Mucosa of rectum (tissue), 2 donors: ENCODE results near the gene FMNL1.

Experiments
- H3K27ac ChIP-seq, 2 donors: one replicate each; pipeline ENCODE4 v1.7.0; 2013; ENCODE audit warnings: inconsistent platforms in 2 of 2, low read depth in 2 of 2, low read length in 2 of 2
- H3K27me3 ChIP-seq, 2 donors: one replicate each; pipeline ENCODE4 v1.7.0; 2013; ENCODE audit warnings: low read length in 2 of 2; ENCODE audit not compliant: control insufficient read depth in 2 of 2, insufficient read depth in 2 of 2
- H3K36me3 ChIP-seq, 2 donors: one replicate each; pipeline ENCODE4 v1.7.0; 2013; ENCODE audit warnings: low read length in 2 of 2; ENCODE audit not compliant: control insufficient read depth in 2 of 2, insufficient read depth in 2 of 2
- H3K4me1 ChIP-seq, 2 donors: one replicate each; pipeline ENCODE4 v1.7.0; 2013; ENCODE audit warnings: low read length in 2 of 2, mild to moderate bottlenecking in 1 of 2; ENCODE audit not compliant: control insufficient read depth in 2 of 2, insufficient read depth in 2 of 2
- H3K4me3 ChIP-seq, 2 donors: one replicate each; pipeline ENCODE4 v1.7.0; 2013; ENCODE audit warnings: low read length in 2 of 2
- H3K9ac ChIP-seq, 2 donors: one replicate each; pipeline ENCODE4 v1.7.0; 2013; ENCODE audit warnings: low read length in 2 of 2, low read depth in 1 of 2, mild to moderate bottlenecking in 1 of 2
- H3K9me3 ChIP-seq, 2 donors: one replicate each; pipeline ENCODE4 v1.7.0; 2013; ENCODE audit warnings: low read length in 2 of 2; ENCODE audit not compliant: control insufficient read depth in 2 of 2
- donor health status: healthy.
- donor health status: Normal muscosa, but diverticular disease.

FMNL1 gene

DNA sequence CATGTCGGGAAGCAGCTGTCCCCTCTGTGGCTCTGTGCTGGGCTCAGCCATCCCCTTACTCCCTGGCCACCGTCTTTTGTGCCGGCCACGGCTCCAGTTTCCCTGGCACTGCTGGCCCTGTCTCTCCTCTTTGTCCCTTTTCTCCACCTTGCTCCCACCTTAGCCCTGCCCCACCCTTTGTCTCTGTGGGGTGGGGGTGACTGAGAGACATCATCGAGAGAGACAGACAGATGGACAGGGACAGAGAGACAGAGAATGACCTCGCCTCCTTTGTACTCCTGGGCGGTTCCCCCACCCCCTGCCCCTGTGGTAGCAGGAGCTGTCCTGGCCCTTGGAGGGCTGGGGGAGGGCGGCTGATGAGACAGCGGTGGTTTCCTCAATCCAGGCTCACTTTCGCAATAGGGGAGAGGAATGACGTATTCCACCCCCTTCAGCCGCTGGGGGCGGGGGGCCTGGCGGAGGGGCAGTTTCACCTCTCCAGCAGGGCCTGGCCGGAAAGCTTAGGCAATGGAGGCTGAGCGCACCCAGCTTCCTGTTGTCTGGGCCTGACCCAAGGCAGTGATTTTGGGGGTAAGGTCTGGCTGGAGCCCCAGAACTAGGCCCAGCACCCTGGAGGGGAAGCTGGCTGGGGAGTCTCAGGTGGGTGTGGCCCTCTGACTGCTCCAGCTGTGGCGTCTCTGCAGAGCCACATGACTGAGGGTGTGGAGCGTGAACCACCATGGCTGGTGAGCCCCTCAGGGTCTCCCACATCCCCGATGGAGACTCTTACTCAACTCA lies 7.3 kb downstream of the FMNL1 start:
- peak overlapping the region in 1 of 2 donors; percentile 37 for H3K4me3 ChIP-seq
- no peaks in the 10 kb centered on the region for H3K36me3 ChIP-seq
- H3K4me1 ChIP-seq, result peaks cover 40 to 44% of the 10 kb centered on the region in 2 donors
- H3K9me3 ChIP-seq, result no peaks in the 10 kb centered on the region
- H3K27me3 ChIP-seq, result no peaks in the 10 kb centered on the region
- peak overlapping the region; percentile 50 to 63 for H3K9ac ChIP-seq
- H3K27ac ChIP-seq, result peak overlapping the region; percentile 79 to 88

DNA sequence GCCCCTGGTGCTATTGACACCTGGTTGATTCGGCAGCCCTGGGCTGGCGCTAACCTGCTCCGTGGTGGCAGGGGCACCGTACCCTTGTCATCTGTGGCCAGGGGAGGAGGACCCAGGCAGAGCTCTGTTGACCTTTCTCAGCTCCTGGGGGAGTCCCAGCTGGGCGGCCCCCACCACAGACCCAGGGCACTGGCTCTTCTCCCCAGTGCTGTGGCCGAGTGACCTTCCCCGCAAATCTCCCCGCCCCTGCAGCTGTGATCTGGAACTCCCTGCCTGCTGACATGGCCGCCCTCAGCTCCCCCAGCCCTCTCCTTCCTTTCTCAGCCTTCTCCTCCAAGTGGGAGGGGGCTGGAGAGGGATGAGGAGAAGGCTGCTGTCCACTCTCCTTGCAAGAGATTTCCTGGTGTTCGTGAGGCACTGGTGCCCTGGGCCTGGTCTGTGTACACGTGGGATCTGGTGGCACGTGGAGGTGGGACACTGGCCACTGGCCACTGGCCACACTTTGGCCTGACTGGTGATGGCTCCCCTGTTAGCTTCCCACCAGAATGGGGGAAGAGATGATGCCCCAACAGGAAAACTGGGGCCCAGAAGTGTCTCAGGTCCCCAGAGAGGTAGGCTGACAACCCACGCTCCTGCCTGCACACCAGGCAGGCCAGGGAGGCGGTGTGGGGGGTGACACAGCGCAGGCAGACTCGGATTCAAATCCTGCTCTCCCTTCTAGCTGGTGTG lies 8.2 kb downstream of the FMNL1 start:
- H3K9ac ChIP-seq, result peak overlapping the region in 1 of 2 donors; percentile 50

DNA sequence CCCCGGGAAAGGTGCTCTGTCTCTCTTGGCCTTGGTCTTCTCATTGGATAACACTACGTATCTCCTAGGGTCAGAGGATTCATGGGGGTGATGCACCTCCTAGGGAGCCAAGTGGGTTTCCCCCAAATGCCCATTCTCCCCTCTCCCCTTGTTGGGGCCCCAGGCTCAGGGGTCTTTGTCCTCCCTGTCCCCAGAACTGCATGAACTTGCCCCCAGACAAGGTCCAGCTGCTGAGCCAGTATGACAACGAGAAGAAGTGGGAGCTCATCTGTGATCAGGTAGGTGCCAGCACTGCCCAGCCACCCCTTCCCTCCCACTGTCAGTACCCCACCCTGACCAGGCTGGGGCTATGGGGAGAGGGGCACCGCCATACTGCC lies 8.7 kb downstream of the FMNL1 start:
- Histone ChIP-seq H3K36me3 (peaks cover 0 to under 1% of the 10 kb centered on the region in 2 donors), H3K9ac (no peak overlapping the region), H3K9me3 (no peaks in the 10 kb centered on the region), H3K4me3 (no peak overlapping the region), H3K27me3 (no peaks in the 10 kb centered on the region), H3K4me1 (peaks cover 33 to 35% of the 10 kb centered on the region in 2 donors), H3K27ac (peak overlapping the region in 1 of 2 donors; percentile 43)

More for the DNA sequence above, 8.2 kb downstream of the FMNL1 start:
- no peaks in the 10 kb centered on the region for H3K27me3 ChIP-seq
- H3K9me3 ChIP-seq, result no peaks in the 10 kb centered on the region
- H3K27ac ChIP-seq, result peak overlapping the region; percentile 79 to 88
- H3K4me1 ChIP-seq, result peaks cover 37 to 39% of the 10 kb centered on the region in 2 donors
- H3K36me3 ChIP-seq, result no peaks in the 10 kb centered on the region
- no peak overlapping the region for H3K4me3 ChIP-seq

DNA sequence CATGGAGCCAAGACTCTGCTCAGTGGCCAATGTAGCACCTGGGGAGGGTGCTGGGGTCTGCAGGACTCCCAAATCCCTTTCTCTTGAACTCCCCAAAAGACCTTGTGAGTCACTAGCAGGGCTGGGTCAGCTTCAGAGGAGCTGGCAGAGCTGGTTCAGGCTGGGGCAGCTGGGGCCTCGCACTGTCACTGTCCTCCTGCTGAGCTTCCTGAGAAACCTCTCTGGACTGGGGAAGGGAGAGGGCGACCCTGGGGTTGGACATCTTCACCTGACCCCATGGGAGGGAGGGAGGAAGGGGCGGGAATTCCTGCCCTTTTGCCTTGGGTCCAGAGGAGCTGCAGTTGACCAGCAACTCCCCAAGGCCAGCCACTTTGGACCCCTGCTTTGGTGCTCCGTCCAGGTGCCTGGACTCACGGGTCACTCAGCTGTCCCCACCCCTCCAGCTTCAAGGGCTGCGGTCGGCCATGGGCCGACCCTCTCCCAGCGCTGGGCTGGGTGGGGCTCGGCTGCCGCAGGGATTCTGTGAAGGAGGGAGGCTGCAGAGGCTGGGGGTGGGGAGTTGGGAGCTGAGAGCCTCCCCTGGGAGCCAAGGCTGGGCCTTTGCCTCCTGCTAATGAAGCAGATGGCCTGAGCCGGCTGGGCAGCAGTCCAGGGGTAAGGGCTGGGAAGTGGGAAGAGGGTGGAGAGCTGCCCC lies 9.2 kb downstream of the FMNL1 start:
- H3K36me3 ChIP-seq, result peaks cover 0 to 3% of the 10 kb centered on the region in 2 donors
- H3K4me3 ChIP-seq, result no peak overlapping the region
- no peaks in the 10 kb centered on the region for H3K27me3 ChIP-seq
- H3K27ac ChIP-seq, result peak overlapping the region in 1 of 2 donors; percentile 43
- peaks cover 33% of the 10 kb centered on the region in 2 donors for H3K4me1 ChIP-seq
- no peaks in the 10 kb centered on the region for H3K9me3 ChIP-seq
- no peak overlapping the region for H3K9ac ChIP-seq

DNA sequence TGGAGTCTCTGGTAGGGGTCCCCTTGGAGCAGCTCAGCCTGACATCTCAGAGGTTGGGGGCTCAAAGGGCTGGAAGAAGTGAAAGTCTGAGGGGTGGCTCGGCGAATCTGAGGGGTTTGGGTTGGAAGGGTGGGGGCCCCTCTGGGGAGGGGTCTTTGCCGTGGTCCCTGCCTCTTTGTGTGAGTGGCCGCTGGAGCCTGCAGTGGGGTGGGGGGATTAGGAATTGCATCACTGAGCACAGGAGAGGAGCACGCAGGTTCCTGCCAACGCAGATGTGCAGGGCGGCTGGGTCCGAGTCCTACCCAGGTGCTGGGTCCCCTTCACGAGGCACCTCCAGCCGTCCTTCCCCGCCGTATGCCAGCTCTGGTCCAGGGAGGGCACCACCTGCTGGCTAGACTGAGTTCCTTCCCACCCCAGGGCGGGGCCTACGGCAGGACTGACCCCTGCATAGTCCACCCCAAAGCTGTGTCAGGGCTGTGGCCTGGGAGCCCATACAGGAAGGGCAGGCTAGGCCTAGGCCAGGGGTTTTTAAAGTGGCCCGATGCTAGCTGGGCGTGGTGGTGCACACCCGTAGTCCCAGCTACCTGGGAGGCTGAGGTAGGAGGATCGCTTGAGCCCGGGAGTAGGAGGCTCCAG lies 9.9 kb downstream of the FMNL1 start:
- Histone ChIP-seq H3K27ac (no peak overlapping the region), H3K4me3 (no peak overlapping the region), H3K9me3 (no peaks in the 10 kb centered on the region), H3K4me1 (peaks cover 30 to 33% of the 10 kb centered on the region in 2 donors), H3K27me3 (no peaks in the 10 kb centered on the region), H3K9ac (no peak overlapping the region), H3K36me3 (peaks cover 0 to 3% of the 10 kb centered on the region in 2 donors)

DNA sequence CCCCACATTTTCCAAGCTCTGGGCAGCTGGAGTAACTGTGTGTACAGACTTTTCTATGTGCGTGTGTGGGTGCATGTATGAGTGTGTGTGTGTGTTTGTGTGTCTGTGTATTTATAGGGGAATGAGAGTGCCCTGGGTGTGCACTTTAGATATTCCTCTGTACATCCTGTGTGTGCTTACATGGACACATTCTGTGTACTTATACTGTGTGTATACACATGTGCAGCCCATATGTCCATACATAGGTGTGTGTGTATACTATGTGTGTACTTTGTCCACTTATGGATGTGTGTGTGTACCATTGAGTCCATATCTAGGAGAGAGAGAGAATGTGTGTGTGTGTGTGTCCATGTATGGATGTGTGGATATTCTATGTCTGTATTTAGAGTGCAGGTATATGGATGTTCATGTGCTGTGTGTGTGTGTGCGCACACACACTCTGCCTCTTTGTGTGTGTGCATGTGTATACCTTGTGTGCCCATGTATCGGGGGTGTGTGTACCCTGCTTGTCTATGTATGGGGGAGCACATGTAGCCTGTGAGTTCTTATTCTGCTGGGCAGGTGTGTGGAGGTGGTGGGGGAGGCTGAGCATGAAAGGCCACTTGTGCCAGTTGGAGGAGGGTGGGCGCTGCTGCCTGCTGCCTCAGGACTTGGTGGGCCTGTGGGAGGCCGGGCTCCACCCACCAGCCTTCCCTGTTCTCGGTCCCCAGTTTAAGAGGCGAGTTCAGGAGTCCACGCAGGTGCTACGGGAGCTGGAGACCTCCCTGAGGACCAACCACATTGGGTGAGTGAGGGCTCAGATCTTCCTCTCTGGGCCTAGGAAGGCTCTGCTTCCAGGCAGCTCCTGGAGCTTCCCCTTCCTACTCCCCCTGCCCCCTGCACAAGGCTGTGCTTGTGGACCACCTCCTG lies 11.1 kb downstream of the FMNL1 start:
- peaks cover 0 to 8% of the 10 kb centered on the region in 2 donors for H3K36me3 ChIP-seq
- peaks cover 23 to 24% of the 10 kb centered on the region in 2 donors for H3K4me1 ChIP-seq
- H3K9ac ChIP-seq, result no peak overlapping the region
- no peak overlapping the region for H3K4me3 ChIP-seq
- no peak overlapping the region for H3K27ac ChIP-seq
- H3K9me3 ChIP-seq, result no peaks in the 10 kb centered on the region
- no peaks in the 10 kb centered on the region for H3K27me3 ChIP-seq

DNA sequence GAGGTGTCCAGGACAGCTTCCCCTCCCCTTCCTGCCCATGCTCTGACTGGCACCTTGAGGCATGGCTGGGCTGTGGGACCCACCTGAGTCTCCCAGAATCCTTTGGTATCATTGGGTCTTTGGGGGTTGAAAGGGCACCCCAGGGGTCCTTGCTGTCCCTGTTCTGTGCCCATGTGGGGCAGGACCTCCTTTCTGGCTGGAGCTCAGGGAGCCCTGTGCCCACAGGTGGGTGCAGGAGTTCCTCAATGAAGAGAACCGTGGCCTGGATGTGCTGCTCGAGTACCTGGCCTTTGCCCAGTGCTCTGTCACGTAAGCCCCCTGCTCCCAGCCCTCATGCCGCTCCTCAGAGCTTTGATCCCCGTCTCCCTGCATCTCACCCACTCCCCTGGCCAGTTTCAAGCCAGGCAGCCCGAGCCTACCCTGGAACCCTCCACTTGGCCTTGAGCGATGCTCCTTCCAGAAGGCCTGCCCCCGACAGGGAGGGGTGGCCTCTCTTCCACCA lies 11.8 kb downstream of the FMNL1 start:
- H3K4me1 ChIP-seq, result peaks cover 16 to 17% of the 10 kb centered on the region in 2 donors
- H3K9me3 ChIP-seq, result no peaks in the 10 kb centered on the region
- H3K27me3 ChIP-seq, result no peaks in the 10 kb centered on the region

DNA sequence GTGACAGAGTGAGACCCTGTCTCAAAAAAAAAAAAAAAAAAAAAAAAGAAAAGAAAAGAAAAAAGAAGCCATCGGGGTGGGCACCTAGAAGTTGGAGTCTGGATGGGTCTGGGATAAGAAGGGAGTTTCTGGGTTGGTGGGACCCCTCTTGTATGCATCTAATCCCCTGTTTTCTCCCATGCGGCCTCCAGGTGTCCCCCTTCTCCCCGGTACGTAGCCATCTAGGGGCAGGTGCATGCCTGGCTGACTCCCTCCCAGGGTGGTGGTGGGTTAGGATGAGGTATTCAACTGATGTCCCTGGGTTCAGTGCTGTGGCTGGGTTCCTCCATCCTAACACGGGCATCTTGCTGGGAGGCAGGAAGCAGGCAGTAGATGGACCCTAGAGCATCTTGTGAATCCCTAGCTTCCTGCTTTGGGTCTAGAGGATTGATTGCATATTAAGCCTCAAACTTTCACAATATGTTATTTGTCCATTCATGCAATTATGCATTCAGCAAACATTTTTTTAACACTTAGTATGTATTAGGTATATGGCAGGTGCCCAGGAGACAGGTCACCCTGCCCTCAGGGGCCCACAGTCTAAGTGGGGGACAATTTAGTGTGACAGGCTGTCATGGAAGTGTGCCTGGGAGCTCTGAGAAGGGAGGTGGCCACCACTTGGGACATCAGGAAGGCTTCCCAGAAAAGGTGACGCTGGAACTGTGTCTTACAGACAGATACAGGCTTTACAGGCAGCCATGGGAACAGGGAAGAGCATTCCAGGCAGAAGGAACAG lies 13.1 kb downstream of the FMNL1 start:
- H3K4me3 ChIP-seq, result no peak overlapping the region
- H3K27ac ChIP-seq, result no peak overlapping the region
- H3K9ac ChIP-seq, result no peak overlapping the region
- H3K27me3 ChIP-seq, result peaks cover 2 to 4% of the 10 kb centered on the region in 2 donors
- H3K4me1 ChIP-seq, result peaks cover 6 to 8% of the 10 kb centered on the region in 2 donors
- H3K9me3 ChIP-seq, result no peaks in the 10 kb centered on the region
- H3K36me3 ChIP-seq, result peaks cover 3 to 20% of the 10 kb centered on the region in 2 donors

More for the DNA sequence above, 11.8 kb downstream of the FMNL1 start:
- H3K27ac ChIP-seq, result no peak overlapping the region
- peaks cover 0 to 10% of the 10 kb centered on the region in 2 donors for H3K36me3 ChIP-seq
- no peak overlapping the region for H3K4me3 ChIP-seq
- H3K9ac ChIP-seq, result no peak overlapping the region
